Colonic mucosa (tissue), 4 donors: ENCODE data around the gene KMT2D. TPM values are rescaled to one million over a fixed set of nuclear protein-coding genes. Genes with fewer than 3 reads are reported as not detected.
"Not testable (repeated sequence)": the region's sequence is repeated elsewhere in the genome, so short reads cannot be mapped to it uniquely, and the experiment has no call there.

Experiments used
- DNase-seq: peaks from one replicate; pipeline ENCODE4 v3.0.0-alpha.2; 2020
- H3K27ac ChIP-seq: fragments of 200-600 bp; one replicate; pipeline ENCODE4 v1.8.0; 2021
- H3K27me3 ChIP-seq: fragments of 200-600 bp; one replicate; pipeline ENCODE4 v1.8.0; 2021
- H3K36me3 ChIP-seq: fragments of 200-600 bp; one replicate; pipeline ENCODE4 v1.8.0; 2021
- H3K4me1 ChIP-seq: fragments of 200-600 bp; one replicate; pipeline ENCODE4 v1.8.0; 2021; ENCODE audit warnings: mild to moderate bottlenecking
- H3K4me3 ChIP-seq: fragments of 200-600 bp; one replicate; pipeline ENCODE4 v1.8.0; 2021
- H3K9ac ChIP-seq, 2 donors: one replicate each; pipeline ENCODE4 v1.7.0; 2013; ENCODE audit warnings: control low read depth in 2 of 2, low read depth in 2 of 2, low read length in 2 of 2
- H3K9me3 ChIP-seq: fragments of 200-600 bp; one replicate; pipeline ENCODE4 v1.8.0; 2021
- CTCF ChIP-seq: fragments of 200-600 bp; IDR thresholded peaks from one replicate; pipeline ENCODE4 v1.8.0; 2022; ENCODE audit warnings: antibody characterized with exemption, mild to moderate bottlenecking
- intact Hi-C: fragments of 100-400 bp; cut with DNase I; formaldehyde crosslinking; loops from one replicate; pipeline ENCODE4 v1.14.1; 2022
- total RNA-seq, 2 donors: library from RNA; stranded (reverse); fragmentation: NEBNext Ultra II Directional in 1 of 2; extraction: Animal tissue kit (Norgen Biotek cat#: 25700) in 1 of 2; gene quantifications; one replicate each; pipeline ENCODE4 v1.2.1, GENCODE V29; 2021
- donor health status: healthy.
- donor health status: DM: no; HTN: no; CAD: no.
- donor health status: DM: no; HTN: no; CAD: no.

KMT2D gene
- total RNA-seq, 2 donors from 2014 or later: 50.2 to 87.5 TPM

- H3K9ac ChIP-seq: peak overlapping the region; percentile 53 to 70
- peak overlapping the region; percentile 74 for H3K4me3 ChIP-seq
- DNase-seq: no peak
- H3K27me3 ChIP-seq: no peaks in the 10 kb centered on the region
- H3K27ac ChIP-seq: no peak overlapping the region
- no peak for TF ChIP-seq CTCF
- H3K4me1 ChIP-seq: peaks cover 8% of the 10 kb centered on the region
- no peaks in the 10 kb centered on the region for H3K9me3 ChIP-seq
- H3K36me3 ChIP-seq: no peaks in the 10 kb centered on the region
- intact Hi-C loops: loop anchor here (10.0 kb wide), 1 partner anchor 56 kb away; no protein-coding TSS in a partner anchor
Observed at GRCh38 chr12:49068879-49069506, 8.4 kb upstream of the KMT2D start.

GRCh38 chr12:49066120-49066519 is 5.5 kb upstream of the KMT2D start:
- intact Hi-C loops: loop anchor here (10.0 kb wide), 1 partner anchor 59 kb away; no protein-coding TSS in a partner anchor
- no peak for TF ChIP-seq CTCF
- peaks cover 8% of the 10 kb centered on the region for H3K4me1 ChIP-seq
- no peaks in the 10 kb centered on the region for H3K9me3 ChIP-seq
- H3K9ac ChIP-seq: no peak overlapping the region
- H3K4me3 ChIP-seq: no peak overlapping the region
- DNase-seq: no peak
- no peaks in the 10 kb centered on the region for H3K27me3 ChIP-seq
- no peaks in the 10 kb centered on the region for H3K36me3 ChIP-seq
- no peak overlapping the region for H3K27ac ChIP-seq

GRCh38 chr12:49064767-49065152 is 4.2 kb upstream of the KMT2D start:
- no peak for TF ChIP-seq CTCF
- H3K9ac ChIP-seq: no peak overlapping the region
- no peak for DNase-seq
- peaks cover 4% of the 10 kb centered on the region for H3K4me1 ChIP-seq
- no peaks in the 10 kb centered on the region for H3K36me3 ChIP-seq
- no peaks in the 10 kb centered on the region for H3K9me3 ChIP-seq
- no peaks in the 10 kb centered on the region for H3K27me3 ChIP-seq
- H3K4me3 ChIP-seq: no peak overlapping the region
- no peak overlapping the region for H3K27ac ChIP-seq
- intact Hi-C loops: loop anchor here (5.0 to 10.0 kb wide), 2 partner anchors 33 to 60 kb away; no protein-coding TSS in a partner anchor

GRCh38 chr12:49061916-49062315 is 1.3 kb upstream of the KMT2D start:
- H3K27ac ChIP-seq, H3K27me3 ChIP-seq, DNase-seq, H3K9ac ChIP-seq, H3K4me3 ChIP-seq, H3K36me3 ChIP-seq, H3K9me3 ChIP-seq: not testable (repeated sequence)
- intact Hi-C loops: loop anchor here (5.0 to 10.0 kb wide), 2 partner anchors 35 to 63 kb away; no protein-coding TSS in a partner anchor
- H3K4me1 ChIP-seq: peaks cover 14% of the 10 kb centered on the region

- H3K27ac ChIP-seq: peak overlapping the region; percentile 94
- peaks cover 21% of the 10 kb centered on the region for H3K4me1 ChIP-seq
- H3K9ac ChIP-seq: peak overlapping the region; percentile 89 to 100
- H3K4me3 ChIP-seq: peak overlapping the region; percentile 91
- intact Hi-C loops: loop anchor here (5.0 to 10.0 kb wide), 2 partner anchors 36 to 64 kb away; no protein-coding TSS in a partner anchor
- TF ChIP-seq CTCF: no peak
- H3K36me3 ChIP-seq: no peaks in the 10 kb centered on the region
- no peak for DNase-seq
- no peaks in the 10 kb centered on the region for H3K9me3 ChIP-seq
- H3K27me3 ChIP-seq: no peaks in the 10 kb centered on the region
Observed at GRCh38 chr12:49061157-49061650, 610 bp upstream of the KMT2D start.
